HG02884 (cell line): ENCODE results near the gene AGER.
"Not testable (repeated sequence)": the region's sequence is repeated elsewhere in the genome, so short reads cannot be mapped to it uniquely, and the experiment has no call there.

Experiments
- ATAC-seq: cut with Tn5 transposase; IDR thresholded peaks from one replicate; pipeline ENCODE4 v1.9.1; 2021; ENCODE audit warnings: mild to moderate bottlenecking, moderate library complexity; ENCODE audit not compliant: unreplicated experiment

AGER gene

DNA sequence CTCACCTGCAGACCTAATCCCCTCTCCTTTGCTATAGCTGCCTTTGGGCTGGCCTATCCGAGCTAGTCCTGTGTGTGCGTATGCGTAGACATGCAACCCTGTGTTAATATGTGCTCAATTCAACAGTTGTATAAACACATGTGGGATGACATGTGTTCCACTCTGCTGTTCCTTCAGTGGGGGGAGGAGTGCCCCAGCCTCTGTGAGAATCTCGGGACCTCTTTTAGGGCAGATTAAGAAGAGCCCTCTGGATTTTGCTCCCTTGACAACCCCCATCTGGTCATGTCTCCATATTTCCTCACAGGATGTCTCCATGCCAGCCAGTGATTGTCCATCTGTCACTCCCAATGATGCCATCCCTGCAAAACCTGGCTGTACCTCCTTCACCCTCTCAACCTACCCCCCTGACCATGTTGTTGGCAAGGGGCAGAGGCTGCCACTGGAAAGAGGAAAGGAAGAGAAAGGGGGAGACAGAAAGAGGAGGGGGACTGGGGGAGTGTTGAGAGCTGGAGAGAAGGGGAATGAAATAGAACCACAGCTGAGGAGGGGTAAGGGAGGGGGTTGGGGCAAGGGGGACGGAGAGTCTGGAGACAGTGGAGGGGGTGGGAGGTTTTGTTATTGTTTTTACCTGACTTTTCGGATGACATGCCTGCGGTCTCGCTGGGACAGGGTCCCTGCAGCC, 32.7 kb downstream of the AGER start:
- no peak for ATAC-seq

- no peak for ATAC-seq
Measured at GRCh38 chr6:32149932-32150870, 33.9 kb downstream of the AGER start.

DNA sequence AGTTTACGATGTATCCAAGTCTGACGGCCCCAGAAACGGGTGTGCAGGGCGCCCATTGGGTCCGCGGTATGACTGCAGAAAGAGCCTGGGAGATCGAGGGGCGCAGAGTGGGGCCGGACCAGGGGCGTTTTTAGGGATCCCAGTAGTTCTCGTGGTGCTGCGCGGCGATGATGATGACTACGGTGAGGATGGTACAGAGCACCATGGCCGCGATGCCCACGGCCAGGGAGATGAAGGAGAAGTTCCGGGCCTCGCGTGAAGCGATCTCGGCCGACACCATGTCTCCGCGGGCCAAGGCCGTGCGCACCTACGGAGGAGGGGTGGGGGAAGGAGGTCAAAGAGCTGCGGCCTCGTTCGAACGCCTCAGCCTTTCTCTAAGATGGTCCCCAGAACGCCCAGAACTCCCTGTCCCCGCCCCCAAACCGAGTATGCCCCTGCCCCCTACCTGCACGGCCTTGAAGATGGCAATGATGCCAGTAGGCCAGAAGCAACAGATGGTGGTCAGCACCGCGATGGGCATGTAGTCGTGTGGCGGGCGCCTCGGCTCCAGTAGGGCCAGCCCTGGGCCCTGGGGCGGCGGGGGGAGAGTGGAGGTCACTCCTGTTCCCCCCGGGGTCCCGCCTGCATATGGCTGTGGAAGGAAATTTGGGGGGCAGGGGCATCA, 34.8 kb downstream of the AGER start:
- no peak for ATAC-seq

DNA sequence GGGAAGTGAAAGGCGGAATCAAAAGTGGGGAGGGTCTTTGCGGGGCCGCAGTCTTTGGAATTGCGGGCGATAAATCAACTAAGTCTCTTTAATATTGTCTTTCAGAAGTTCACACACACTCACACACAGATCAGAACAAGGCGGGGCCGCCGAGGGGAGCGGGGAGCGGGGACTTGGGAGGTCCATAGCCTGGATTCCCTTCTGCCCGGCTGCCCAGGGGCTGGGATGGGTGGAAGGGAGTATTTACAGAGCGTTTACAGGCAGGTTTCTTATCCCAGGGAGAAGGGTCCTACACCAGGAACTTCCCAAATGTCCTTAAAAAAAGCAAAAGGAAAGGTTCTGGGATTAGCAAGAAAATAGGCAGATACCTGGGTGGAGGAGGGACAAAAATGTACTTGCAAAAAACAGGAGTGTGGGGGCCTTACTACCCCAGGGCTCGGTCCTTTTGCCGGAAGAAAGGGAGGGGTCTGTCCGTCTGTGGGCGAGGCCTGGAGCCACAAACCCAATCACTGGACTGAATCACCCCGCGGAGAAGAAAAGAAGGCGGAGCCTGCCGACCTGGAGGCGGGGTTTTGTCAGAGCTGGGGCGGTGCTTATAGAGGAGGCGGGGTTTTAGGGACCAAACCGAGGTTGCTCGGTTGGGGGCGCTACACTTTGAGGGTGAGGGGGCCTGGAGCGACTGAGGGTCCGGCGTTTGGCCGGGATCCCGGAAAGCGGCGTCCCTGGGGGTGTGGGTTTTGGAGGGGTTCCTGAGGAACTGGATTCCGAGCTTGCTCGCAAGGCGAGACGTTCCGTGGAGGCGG, 35.6 kb downstream of the AGER start:
- no peak for ATAC-seq

GRCh38 chr6:32147401-32148132, 36.5 kb downstream of the AGER start:
- no peak for ATAC-seq

DNA sequence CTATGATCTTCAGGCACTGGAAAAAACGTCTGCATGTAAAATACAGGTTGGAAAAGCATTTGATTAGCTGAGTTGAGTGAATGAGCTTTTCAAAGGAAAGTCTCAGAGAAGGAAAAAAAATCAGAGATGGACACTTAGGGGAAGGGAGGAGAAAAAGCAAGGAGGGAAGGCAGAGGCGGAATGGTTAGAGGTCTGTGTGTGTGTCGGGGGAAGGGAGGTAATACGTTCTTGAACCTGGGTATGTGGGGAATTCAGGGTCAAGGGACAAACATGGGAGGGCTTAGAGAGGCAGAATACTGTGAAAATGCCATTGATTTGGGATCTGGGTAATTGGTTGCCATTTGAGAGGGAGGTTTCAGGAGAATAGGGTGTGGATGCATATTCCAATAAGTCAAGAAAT, 37.4 kb downstream of the AGER start:
- ATAC-seq: no peak

DNA sequence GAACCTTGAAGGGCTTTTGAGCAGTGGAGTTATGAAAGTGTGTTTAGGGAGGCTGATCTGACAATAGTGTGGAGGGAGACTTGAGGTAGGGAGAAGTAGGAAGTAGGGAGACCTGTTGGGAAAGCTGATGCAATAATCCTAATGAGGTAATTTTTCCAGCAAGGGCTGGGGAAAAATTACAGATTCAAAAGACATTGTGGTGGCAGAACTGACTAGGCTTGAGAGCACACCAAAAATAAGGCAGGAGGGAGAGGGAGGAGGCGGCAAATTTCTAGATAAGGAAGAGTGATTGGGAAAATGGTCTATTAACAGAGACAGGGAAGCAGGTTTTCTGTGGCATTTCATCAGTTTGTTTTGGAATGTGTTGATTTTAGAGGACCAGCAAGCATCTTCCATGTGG, 37.8 kb downstream of the AGER start:
- ATAC-seq: no peak

GRCh38 chr6:32144238-32144637, 39.8 kb downstream of the AGER start:
- not testable (repeated sequence) for ATAC-seq

DNA sequence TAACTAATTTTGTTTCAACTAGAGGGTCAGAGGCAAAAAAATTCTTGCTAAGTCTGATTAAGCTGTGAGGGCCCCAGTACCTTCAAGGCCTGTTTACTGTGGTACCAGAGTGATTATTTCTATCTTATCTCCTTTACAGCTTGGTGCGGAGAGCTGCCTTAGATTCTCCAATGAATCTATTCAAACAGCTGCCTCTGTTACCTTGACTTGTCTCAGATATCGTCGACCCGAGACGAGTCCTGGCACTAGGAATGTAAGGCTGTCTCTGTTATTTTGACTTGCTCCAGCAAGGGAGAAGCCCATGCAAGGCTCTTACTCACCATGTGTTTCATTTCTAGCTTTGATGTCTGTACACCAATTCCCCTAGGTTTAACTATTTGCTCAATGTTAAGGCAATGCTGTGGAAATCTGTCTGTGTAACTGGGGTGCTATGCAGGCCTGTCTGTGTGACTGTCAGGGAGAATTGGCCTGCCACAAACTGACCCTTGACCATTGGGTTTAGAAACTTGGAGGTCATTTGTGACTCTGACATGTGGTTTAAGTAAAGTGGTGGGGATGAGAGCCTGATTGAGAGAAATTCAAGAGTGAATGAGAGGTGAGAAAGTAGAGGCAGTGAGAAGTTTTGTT, 43.5 kb downstream of the AGER start:
- no peak for ATAC-seq

- no peak for ATAC-seq
Measured at GRCh38 chr6:32139590-32139989, 44.5 kb downstream of the AGER start.

- ATAC-seq: no peak
Measured at GRCh38 chr6:32137454-32137853, 46.6 kb downstream of the AGER start.

- ATAC-seq: no peak
Measured at GRCh38 chr6:32133786-32134185, 50.3 kb downstream of the AGER start.

- no peak for ATAC-seq
Measured at GRCh38 chr6:32132110-32132509, 51.9 kb downstream of the AGER start.

GRCh38 chr6:32131439-32131948, 52.6 kb downstream of the AGER start:
- no peak for ATAC-seq
